NT2/D1 (cell line): ENCODE measurements around the gene AFF1.

Experiments used
- SUZ12 ChIP-seq: IDR thresholded peaks from 2 replicates; pipeline ENCODE4 v1.6.1; 2011; ENCODE audit not compliant: insufficient read length, insufficient read depth; ENCODE audit errors: extremely low read depth
- YY1 ChIP-seq: IDR thresholded peaks from 2 replicates; pipeline ENCODE4 v1.6.1; 2011; ENCODE audit not compliant: insufficient read length, insufficient read depth
- ZNF274 ChIP-seq: IDR thresholded peaks from 2 replicates; pipeline ENCODE4 v1.6.1; 2011; ENCODE audit warnings: mild to moderate bottlenecking, low read depth, low read length

- TF ChIP-seq SUZ12 (no peak), YY1 (no peak), ZNF274 (no peak)
Observed at GRCh38 chr4:86928400-86929255, 6.2 kb upstream of the AFF1 start.
